GM19438 (cell line): ENCODE data around the gene MED12L.
"Not testable (repeated sequence)": the region's sequence is repeated elsewhere in the genome, so short reads cannot be mapped to it uniquely, and the experiment has no call there.

Source experiments
- ATAC-seq: cut with Tn5 transposase; IDR thresholded peaks from one replicate; pipeline ENCODE4 v1.9.1; 2021; ENCODE audit warnings: low read depth; ENCODE audit not compliant: unreplicated experiment

MED12L gene

DNA sequence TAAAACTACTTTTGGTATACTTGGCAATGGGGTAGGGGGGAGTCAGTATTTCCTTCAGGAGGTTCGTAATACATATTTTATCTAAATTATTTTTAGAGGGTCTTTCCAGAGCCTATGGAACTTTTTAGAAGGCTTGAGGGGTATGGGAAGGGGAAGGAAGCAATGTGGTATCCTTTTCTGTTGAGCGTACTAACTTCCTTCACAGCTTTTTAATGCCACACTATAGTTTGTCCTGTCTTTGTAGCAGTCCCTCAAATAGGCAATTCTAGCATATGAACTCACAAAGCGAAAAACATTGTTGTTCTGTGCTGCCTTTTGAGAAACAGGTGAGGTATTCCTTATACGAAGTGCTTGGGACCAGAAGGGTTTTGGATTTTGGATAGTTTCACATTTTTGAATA lies 266.2 kb downstream of the MED12L start:
- peak; percentile 17 for ATAC-seq

DNA sequence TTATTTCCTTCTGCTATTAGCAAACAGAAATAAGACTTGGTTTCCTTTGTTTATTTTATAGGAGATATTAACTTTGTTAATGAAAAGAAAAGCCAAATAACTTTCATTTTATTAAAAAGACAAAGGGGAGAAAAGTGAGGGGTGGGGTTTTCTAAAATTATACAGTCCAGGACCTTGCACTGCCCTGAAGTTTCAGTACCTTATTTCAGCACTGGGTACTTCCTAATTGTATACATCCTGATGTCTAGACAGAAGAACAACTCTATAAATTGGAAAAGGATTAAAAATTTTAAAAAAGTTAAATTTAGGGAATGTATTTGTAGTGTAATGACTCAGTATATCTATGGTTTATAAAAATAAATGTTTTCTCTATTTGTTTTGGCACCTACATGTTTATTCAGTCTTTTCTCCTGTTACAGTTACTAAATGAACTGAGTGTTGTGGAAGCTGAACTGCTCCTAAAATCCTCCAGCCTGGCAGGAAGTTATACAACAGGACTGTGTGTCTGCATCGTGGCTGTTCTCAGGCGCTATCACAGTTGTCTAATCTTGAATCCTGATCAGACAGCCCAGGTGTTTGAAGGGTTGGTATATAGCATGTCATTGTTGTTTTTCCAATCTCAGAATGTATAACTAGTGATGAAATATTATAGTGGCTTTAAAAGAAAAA lies 271.5 kb downstream of the MED12L start:
- ATAC-seq, result no peak

DNA sequence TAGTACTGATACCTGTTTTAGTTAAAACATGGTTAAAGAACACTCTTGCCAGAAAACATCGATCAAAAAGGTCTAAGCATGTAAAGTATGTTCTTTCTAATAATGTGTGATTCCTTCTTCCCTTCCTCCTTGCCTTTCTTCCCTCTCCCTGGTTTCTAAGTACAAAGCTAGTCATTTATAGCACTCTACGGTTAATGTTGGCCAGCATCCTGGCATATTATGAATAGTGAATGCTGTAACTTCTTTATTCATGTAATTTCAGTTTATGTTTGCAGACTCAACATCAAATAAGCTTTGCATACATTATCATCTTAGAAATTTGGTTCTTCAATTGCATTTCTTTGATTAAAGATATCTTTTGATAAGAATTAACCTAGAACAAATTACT lies 272.0 kb downstream of the MED12L start:
- no peak for ATAC-seq

DNA sequence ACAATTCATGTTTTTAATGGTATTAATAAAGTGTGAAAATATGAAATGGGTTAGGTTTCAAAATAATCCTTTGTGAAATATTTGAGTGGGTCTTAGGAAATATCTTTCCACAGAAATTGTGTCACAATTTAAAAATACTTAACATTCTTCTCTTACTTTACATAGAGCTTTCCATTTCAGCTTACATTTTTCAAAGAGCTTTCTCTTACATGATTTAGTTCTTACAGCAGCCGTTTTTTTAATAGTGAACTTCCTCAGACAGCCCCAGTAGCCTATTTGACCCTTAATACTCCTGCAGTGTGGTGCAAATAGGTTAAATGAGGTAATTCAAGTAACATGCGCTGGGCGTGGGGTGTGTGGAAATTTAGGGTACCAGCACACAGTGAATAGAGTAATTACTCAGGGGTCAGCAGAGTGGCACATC lies 277.3 kb downstream of the MED12L start:
- ATAC-seq, result no peak

DNA sequence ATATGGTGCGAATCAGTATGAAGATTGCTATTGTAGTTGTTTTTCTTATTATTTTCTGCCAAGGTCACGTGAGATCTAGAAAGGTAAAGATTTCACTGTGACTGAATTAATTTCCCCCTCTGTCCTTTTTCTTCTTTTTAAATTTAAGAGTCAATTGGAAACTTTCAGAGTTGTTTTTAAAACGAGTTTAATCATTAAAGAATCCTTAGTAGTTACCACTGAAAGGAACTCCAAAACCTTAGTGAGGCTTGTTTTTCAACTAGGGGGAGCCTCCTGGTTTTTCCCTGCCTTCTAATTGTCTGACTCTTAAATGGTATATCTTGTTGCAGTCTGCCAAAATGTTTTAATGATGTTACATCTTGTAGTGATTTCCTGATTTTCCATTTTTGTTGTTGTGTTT lies 281.5 kb downstream of the MED12L start:
- no peak for ATAC-seq

DNA sequence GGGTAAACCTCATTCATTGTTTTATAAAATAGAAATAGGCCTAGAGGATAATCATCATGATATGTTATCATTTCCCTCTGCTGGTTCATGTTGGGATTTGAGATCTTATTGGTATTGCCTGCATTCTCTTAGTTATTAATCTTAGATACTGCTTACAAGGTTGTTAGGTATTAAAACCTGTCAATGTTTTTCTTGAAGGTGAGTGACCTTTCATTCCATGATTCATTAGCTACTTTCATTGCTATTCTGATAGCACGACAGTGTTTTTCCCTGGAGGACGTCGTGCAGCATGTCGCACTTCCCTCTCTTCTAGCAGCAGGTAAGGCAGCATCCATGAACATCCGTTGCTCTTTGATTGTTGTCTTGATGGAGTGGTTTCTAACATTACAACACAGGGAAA lies 282.0 kb downstream of the MED12L start:
- no peak for ATAC-seq

DNA sequence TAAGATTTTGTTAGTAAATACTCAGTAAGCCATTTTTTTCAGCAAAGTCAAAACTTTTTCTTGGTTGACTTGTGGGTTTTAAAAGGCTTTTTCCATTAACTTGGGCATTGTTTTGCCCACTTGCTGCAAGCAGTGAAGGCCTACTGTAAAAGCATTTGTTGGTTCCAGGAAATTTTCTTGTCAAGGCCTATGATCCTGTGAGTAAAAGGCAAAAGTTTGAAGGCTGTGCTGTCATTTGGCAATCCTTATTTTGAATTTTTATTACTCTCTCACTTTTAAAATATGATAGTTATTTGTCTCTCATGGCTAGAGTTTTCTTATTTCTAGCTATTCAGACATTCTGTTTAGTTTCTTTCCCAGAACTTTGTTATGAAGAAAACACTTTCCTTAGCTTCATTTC lies 286.1 kb downstream of the MED12L start:
- ATAC-seq, result no peak

DNA sequence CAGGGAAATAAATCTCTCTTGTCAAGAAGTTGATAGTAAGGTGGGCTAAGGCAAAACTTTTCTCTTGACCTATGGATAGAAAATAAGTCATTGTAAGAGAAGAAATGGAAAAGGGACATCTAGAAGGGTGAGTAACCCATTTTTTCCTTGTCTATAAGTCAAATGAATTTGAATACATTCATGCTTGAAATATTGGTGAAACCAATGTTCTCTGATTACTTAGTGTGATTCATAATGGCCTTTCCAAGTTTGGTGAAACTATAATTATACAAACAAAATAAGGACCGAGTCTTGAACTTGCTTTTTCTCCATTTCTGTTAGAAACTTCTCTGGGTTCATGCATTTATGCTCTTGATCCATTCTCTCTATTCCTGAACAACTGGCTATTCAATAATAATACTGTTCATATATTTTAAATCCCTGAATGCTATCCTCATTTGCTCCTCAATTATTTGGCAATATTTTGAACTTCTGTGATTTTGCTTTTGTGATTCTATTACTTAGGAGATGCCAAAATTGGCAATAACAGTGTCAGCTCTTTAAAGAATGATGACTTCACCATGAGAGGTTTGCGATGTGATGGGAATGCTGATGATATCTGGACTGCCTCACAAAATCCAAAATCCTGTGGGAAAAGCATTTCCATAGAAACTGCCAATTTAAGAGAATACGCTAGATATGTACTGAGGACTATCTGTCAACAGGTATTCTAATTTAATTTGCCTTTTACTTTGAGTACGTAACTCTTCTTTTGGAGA lies 286.8 kb downstream of the MED12L start:
- no peak for ATAC-seq

DNA sequence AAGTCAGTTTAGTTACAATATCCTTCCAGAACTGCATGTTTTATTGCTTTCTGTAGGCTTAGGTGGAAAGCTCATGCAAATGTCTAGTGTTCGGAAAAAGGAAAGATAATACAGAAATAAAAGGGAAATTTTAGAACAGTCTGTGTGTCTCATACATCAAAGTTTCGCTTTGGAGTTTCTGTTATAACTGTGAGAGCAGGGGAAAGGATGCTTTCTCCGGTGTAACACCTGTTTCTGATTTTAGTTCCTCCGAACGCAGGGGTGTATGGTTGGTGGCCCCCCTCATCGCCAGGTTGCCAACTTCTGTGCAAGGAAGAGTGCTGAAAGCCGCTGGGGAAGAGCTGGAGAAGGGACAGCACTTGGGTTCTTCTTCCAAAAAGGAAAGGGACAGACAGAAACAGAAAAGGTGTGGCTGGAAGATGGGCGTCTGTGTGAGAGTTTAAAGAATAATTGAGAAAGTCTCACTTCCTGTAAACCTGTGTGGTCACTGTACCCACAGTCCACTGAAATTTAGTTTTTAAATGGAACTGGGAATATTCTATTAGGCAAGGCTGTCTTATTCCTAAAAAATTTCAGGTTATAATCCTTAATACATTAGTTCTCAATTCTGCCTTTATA lies 292.4 kb downstream of the MED12L start:
- ATAC-seq, result peak; percentile 61

DNA sequence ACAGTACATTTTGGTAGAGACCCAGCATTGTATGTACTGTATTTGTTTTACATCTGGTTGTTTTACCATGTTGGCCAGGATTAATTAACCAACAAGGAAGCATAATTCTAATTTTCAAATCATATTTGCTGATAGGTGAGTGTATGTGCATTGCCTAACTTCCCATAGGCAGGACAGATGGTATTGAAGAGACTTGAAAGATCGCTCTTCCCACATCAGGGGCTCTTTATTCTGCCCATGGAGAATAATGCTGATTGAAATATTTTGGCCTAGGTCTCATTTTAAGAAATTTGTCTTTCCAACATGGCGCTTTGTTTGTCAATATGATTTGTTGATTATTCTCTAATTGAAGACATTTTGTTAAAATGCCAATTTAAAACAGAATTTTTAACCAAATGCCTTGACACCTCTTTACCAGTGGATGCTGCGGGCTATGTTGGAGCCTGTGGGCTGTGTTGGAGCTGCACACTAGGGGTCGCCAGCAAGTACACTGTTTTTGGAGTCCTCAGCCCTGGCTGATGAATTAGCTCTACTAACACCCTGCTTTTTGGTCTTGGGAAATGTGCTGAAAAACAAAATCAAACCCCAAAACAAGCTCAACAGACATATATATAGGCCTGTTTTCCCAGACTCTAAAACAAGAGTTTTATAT lies 293.7 kb downstream of the MED12L start:
- ATAC-seq, result no peak

DNA sequence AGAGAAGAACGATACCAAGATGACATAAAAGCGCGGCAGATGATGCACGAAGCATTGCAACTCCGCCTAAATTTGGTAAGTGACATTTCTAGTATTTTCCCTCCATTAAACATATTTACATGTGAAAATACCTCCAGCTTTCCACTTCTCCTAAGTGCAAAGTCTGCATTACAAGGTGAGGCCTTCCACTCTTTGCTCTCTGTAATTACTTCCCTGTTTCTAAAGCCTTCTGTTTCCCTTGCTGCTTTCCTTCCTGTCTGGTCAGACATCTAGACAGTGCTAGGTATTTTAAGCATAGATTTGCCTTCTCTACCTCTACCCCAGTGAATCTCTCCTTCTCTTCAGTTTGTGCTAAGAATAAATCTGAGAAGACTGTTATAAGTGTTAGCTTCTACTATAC lies 297.2 kb downstream of the MED12L start:
- ATAC-seq, result no peak

DNA sequence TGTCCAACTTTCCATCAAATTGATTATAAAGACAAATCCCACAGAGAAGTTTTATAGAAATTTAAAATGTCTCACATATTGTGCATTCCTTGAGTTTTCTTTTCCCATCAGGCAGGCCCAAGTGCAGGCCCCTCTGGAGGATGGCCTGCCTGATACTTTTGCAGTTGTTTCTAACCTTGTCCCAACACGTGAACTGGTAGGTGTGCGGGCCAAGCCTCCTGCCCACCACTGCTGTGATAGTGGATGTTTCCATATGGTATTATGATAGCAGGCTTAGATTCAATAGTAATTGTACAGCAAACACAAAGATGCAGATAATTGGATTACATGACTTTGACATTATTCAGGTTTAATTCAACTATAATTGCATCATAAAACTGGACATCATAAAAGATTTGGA lies 297.6 kb downstream of the MED12L start:
- ATAC-seq, result no peak

DNA sequence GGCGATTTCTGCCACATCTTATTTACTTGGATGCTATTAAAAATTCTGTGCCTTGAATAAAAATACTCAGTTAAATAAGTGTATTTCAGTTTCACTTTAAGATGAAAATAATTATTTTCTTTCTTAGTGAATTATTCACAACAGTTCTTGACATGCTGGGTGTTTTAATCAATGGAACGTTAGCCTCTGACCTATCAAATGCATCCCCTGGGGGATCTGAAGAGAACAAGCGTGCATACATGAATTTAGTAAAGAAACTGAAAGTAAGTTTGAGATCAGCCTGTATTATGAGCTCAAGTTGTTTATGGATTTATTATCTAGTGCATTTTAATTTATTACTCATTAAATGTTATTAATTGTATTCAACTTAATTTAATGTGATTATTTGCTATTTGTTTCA lies 298.5 kb downstream of the MED12L start:
- peak; percentile 35 for ATAC-seq

DNA sequence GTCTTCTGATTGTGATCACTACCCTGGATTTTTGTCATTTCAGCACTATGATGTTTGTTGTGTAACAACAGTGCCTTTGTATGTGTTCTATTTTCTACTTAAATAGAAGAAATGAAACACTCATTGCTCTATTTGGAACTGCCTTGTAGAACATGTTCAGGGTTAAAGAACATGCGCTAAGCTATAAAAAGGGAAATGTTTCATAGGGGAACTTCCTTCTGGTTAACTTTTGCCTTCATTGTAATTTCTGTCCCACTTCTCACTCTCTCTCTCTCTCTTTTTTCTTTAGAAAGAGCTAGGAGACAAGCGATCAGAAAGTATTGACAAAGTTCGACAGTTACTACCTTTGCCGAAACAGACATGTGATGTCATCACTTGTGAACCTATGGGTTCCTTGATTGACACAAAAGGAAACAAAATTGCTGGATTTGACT lies 299.3 kb downstream of the MED12L start, which contains the start of gene P2RY12:
Gene P2RY12, minus strand, starts transcription at position 13 of the 434 bp plus-strand sequence. CDS start 45,908 bp downstream, outside the sequence.
- no peak for ATAC-seq

DNA sequence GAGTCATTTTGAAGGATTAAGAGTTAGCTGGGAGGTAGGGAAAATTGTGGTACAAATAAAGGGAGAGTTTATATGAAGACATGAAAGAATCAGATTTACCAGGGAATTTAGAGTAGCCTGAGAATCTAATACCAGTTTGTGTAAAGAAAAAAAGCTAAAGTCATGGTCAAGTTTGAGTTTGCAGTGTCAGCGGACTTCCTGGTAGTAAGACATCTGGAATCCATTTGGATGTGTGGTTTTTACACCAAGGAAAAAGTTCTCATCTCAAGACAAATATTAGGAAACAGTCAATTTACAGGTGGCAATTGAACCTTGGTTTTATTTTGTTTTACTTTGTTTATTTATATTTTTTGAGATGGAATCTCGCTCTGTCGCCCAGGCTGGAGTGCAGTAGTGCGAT lies 300.6 kb downstream of the MED12L start:
- no peak for ATAC-seq

DNA sequence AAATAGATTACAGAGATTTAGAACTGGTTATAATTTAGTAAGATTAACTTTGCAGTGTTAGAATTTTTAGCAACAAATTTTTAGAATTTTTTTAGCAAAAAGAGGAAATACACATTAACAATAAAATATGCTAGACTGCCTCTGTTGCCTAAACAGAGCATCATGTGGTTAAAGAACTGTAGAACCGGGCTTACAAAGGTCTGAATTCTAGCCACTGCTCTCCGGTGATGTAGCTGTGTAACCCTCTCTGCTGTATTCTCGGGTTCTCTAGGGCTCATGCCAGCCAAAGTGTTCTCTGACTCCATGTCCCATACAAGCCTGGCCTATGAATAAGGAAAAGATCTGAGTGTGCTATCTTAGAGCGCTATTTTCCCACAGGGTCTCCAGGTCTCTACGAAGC lies 302.0 kb downstream of the MED12L start:
- peak; percentile 27 for ATAC-seq

DNA sequence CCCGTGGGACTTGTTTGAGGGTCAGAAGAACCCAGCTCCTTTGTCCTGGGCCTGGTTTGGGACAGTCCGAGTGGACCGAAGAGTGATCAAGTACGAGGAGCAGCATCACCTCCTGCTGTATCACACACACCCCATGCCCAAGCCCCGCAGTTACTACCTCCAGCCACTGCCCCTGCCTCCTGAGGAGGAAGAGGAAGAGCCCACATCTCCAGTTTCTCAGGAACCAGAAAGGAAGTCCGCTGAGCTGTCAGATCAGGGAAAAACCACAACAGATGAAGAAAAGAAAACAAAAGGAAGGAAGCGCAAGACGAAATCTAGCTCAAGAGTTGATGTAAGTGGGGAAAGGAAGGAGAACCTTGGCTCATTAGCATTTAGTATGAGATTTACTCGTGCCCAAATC lies 302.4 kb downstream of the MED12L start:
- ATAC-seq, result peak; percentile 13

DNA sequence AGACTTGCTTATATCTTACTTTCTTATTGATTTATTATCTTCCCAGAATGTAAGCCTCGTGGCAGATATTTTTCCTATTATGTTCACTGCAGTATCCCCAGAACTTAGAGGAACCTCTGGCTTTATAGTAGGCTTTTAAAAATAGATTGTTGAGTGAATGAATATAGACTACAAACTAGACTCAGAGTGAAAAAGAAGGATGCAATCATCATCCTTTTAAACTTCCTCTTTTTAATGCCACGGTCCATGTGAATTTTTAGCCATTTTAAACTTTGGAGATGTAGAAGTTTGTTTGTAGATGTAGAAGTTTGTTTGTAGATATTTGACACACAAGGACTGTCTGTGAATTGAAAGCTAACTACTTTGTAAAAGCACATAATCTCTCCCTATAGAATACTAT lies 306.3 kb downstream of the MED12L start:
- ATAC-seq, result no peak

DNA sequence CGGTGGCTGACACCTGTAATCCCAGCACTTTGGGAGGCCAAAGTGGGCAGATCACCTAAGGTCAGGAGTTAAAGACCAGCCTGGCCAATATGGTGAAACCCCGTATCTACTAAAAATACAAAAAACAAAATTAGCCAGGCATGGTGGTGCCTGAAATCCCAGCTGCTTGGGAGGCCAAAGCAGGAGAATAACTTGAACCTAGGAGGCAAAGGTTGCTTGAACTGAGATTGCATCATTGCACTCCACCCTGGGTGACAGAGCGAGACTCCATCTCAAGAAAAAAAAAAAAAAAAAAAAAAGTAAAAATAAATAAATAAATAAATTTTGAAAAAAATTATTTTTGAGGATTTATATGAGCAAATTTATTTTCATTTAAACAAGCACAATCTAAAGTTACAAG lies 306.7 kb downstream of the MED12L start:
- not testable (repeated sequence) for ATAC-seq

DNA sequence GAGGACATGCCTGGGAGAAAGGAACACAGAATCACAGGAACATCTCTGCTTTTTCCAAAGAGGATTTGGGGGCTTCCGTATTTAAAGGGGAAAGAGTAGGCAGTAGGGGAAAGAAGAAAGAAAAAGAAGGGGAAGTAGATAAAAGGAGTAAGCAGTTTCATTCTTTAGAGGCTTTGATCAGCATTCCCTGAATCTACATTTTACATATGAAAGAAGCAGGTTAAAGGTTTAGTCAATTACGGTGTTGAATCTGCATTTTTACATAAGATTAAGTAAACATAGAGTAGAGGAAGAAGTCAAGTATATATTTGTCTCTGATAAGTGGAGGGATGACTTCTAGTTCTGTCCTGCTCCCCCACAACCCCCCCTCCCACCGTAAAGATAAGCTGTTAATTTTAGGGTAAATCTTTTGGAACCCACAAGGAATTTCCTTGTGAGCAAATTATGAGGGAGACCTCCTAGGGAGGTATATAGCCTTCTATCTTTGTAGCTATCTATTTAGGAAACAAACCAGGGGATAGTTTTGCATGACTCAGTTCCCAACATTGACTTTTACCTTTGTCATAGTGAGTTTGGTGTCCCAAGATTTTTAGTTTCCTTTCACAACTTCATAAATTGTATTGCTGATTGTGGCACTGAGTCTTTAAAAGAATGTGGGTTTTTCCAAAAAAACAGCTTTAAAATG lies 307.8 kb downstream of the MED12L start:
- ATAC-seq, result no peak

DNA sequence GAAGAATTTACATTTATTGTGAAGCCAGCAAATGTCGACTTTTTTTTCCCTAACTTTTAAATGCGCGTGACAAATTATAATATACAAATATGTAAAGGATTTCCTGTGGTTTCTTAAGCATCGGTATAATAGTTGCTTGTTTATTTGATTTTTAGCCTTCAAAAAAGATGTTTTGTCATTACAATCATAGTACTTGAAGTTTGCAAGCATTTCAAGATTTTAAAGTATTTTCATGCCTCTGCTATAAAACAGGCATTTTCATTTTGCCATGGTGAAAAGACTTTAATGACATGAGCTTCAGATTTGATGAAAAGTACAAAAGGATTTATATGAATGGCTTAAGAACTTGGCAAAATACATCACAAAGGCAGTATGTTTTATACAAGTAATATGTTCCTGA lies 308.5 kb downstream of the MED12L start:
- ATAC-seq, result no peak
